Right renal pelvis (tissue), 4 donors: Measurements from ENCODE around the gene ADK. TPM values are rescaled to one million over a fixed set of nuclear protein-coding genes. Genes with fewer than 3 reads are reported as not detected.
"Not testable (repeated sequence)": the region's sequence is repeated elsewhere in the genome, so short reads cannot be mapped to it uniquely, and the experiment has no call there.

Source experiments
- DNase-seq, 4 donors: peaks; one replicate each; pipeline ENCODE4 v3.0.0-alpha.2; 2013; ENCODE audit warnings: low read depth in 4 of 4, low spot score in 3 of 4, missing footprints in 1 of 4
- polyA plus RNA-seq, 4 donors: library from polyadenylated mRNA; unstranded; fragments of 120-200 nt; gene quantifications; one replicate each; pipeline ENCODE4 v1.2.1, GENCODE V29; 2013; ENCODE audit not compliant: insufficient read length in 4 of 4

The ADK gene
- polyA plus RNA-seq, 4 donors: 31.1 to 37.3 (median 33.0) TPM

- no peak for DNase-seq
These were observed 10.5 kb upstream of the ADK start for GRCh38 chr10:74140553-74140952.

- DNase-seq: peak; percentile 32 to 67 (median 50)
These were observed 5.9 kb upstream of the ADK start for GRCh38 chr10:74145133-74145532.

DNA sequence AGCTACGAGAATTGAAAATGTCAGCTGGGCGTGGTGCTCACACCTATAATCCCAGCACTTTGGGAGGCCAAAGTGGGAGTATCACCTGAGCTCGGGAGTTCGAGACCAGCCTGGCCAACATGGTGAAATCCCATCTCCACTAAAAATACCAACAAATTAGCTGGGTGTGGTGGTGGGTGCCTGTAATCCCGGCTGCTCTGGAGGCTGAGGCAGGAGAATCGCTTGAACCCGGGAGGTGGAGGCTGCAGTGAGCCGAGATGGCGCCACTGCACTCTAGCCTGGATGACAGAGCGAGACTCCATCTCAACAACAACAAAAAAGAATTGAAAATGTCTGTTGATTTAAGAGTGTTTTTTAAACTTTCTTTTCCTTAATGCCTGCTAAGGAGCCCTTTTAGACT lies 4.0 kb upstream of the ADK start:
- DNase-seq: not testable (repeated sequence)

- peak in 1 of 4 donors; percentile 13 for DNase-seq
These were observed 624 bp upstream of the ADK start, which contains the start of gene AP3M1 for GRCh38 chr10:74150204-74150989. Gene AP3M1 (minus strand): TSS chr10:74150828. CDS start chr10:74138379, 12,449 bp downstream.

- DNase-seq: no peak
These were observed 1.1 kb downstream of the ADK start for GRCh38 chr10:74151879-74152722.

- no peak for DNase-seq
These were observed 2.1 kb downstream of the ADK start for GRCh38 chr10:74153123-74153522.

GRCh38 chr10:74153676-74154075 lies 2.7 kb downstream of the ADK start:
- DNase-seq: no peak

DNA sequence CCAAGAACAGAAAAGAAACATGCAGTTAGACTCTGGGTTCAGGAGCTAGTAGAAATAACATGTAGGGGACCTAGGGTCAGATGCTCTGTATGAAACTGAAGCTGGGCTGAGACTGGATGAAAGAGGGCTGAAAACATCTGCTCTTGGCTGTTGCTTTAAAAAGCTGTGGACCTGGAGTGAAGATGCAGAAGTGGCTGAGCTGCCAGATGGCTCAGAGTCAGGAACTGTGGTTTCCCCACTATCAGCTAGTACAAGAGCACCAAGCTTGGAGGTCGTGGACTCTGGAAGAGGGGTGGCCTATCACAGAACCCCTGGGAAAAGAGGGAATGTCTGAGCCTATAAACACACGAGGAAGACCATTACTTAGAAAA lies 5.9 kb downstream of the ADK start:
- no peak for DNase-seq

GRCh38 chr10:74160013-74160412 lies 9.0 kb downstream of the ADK start:
- DNase-seq: no peak

DNA sequence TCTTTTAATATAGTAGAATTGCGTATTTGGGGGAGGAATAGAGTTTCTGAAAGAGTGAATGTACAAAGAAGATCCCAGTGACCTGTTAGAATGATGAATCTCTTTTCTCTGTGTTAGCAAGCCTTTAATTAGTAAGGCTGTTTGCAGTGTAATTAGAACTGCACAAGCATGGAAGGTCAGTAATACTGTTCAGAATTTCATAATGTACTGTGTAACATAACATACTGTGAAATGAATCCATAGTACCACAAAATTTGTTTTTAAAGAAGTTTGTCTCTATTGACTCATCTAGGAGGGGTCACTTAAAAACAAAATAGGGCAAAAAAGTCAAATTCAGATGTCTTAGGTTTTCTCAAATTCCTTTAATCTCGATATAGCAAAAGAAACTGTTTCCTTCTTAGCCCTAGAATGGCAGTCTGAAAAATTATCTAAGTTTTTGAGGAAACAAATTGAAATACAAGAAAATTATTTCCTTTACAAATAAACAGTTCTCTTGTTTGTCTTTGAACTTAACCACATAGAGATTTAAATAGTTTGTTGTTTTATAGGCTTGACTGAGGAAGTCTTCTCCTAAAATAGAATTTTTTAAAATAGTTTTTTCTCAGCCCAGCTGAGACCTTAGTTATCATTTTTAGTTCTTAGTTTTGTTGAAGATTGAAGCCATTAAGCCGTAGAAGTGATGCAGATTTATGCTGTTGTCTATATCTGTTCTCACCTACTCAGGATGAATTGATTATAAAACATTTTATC lies 12.5 kb downstream of the ADK start:
- DNase-seq: no peak

- DNase-seq: no peak
These were observed 13.9 kb downstream of the ADK start for GRCh38 chr10:74164716-74165529.

GRCh38 chr10:74165530-74165901 lies 14.5 kb downstream of the ADK start:
- no peak for DNase-seq

GRCh38 chr10:74167443-74167842 lies 16.4 kb downstream of the ADK start:
- no peak for DNase-seq

DNA sequence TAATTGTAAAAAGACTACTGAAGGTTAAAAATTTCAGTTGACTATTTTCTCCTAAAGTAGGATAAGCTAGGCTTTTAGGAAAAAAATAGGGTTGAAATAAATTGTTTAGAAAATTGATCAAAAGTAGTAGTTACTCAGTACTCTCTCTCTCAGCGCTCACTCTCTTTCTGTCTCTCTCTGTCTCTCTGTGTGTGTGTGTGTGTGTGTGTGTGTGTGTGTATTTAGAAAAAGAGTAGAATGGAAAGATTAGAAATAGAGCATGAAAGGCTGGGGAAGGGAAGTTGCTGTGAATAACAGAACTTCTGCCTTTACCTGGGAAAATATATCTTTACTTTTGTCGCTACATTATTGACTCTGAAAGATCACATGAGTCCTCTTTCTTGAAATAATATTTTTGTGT lies 20.6 kb downstream of the ADK start:
- DNase-seq: no peak

DNA sequence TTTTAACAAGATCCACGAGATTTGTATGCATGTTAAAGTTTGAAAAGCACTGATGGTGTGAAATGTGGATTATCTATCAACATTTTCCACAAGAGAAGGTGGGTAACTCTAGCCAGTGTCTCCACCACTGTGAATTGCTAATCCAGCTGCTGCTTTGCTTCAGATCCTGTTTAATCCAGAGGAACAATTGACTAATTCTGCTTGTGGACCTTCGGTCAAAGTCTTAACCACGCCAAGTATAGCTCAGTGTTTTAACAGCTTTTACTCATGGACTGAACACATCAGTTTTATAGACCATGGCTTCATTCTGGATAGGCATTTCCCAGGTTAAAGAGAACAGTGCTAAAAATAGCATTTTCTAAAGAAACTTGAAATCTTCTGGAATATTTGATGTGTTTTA lies 23.5 kb downstream of the ADK start:
- DNase-seq: no peak

DNA sequence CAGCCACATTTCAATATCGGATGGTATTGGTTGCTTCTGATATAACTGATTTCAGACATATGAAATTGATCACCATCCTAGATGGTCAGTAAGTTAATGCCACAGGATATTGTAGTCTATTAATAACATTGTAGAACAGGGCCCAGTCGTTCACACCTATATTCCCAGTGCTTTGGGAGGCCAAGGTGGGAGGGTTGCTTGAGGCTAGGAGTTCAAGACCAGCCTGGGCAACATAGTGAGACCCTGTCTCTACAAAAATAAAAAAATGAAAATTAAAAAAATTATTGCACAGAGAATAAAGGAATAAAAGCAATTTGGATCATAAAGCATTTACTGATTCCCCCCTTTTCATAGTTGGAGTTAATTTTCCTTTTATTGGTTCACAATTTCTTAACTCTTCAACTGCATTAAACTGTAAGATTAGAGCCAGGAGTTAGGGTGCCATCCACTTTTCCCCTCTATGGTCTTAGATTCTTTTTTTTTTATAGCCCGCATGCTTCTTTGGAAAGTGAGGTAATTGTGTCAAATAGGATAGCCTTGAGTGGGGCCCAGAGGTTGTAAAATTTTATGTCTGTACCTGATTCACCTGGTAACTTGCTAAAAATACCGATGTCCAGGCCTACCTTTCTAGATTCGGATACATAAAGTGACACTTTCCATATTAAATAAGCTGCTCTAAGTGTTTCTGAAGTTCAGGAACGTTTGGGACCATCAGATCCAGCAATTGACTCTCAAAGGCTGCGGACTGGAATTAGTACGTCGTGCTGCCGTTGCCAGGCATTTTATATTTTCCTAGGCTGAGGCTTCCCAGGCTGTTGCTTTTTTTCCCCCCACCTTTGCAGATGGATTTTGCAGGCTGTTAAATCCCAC lies 24.7 kb downstream of the ADK start:
- DNase-seq: no peak

DNA sequence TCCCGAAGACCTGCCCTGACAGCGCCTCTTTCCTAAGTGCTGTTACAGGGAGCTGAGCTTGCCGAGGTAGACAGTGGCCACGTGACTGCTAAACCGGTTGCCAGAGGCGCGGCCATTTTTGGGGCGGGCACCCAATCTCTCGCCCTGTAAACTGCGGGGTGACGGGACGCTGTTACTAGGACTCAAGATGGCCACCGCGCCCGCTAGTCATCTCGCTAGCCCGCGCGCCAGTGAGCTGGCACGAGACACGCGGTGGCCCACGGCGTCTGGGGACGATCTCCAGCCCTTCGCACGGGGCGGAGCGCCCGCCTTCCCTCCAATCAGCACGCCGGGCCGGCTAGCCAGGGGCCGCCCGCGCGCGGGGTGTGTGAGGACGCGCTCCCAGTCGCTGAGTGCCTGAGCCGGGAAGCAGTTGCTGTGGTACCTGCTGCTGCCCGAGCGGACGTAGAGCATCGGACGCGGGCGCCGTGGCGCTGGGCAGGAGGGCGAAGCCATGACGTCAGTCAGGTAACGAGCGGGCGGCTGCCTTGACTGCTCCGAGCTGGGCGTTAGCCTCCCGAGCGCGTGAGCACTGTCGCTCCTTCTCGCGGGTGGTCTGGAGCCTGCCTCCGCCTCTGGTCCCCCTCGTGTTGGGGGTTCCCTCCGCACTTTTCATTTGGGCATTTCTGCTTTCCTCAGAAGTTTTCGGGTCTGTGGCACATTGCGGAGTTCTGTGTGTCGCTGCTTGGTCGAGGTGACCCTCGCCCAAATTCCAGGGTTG lies 25.5 kb downstream of the ADK start:
- DNase-seq: peak; percentile 72 to 77 (median 74)

DNA sequence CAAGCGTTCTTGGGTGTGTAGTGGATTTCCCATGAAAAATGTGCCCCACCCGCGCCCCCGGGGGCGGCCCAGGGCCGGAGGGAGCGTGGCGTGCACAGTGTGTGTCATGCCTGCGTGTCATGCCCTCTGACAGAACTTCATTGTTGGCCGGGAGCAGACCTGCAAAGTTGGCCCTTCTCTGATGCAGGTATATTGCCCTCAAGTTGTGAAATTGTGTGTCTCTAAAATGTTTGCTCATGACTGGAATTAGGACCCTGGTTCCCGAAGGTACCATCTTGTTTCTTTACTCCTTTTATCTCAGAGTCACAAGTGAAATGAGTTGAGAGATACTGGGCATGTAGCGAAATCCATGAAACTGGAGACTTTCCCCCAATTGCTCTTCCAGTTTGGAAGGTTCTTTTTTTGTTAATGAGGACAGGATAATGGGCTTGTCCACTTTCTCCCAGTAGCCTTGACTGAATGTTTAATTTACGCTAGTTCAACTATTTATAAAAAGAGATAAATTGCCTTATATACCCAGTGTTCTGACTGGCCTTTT lies 26.2 kb downstream of the ADK start:
- DNase-seq: peak in 1 of 4 donors; percentile 25
